Erythroblast (primary cell): ENCODE measurements around the gene MUC22.

Experiments
- GATA1 ChIP-seq: IDR thresholded peaks from 2 replicates; pipeline ENCODE4 v1.6.1; 2011; ENCODE audit warnings: low read depth, mild to moderate bottlenecking, control low read depth, low read length, moderate library complexity
- POLR2A ChIP-seq: IDR thresholded peaks from 2 replicates; pipeline ENCODE4 v1.6.1; 2011; ENCODE audit warnings: mild to moderate bottlenecking, low read length

- TF ChIP-seq POLR2A (no peak), GATA1 (no peak)
Measured at GRCh38 chr6:31068669-31069340, 58.5 kb downstream of the MUC22 start.
